ENCODE measurements around the gene PDIA5. TPM values are rescaled to one million over a fixed set of nuclear protein-coding genes. Genes with fewer than 3 reads are reported as not detected.

Gene PDIA5
- total RNA-seq, 2 experiments from 2014 or later, result 8.1 to 11.7 TPM

DNA sequence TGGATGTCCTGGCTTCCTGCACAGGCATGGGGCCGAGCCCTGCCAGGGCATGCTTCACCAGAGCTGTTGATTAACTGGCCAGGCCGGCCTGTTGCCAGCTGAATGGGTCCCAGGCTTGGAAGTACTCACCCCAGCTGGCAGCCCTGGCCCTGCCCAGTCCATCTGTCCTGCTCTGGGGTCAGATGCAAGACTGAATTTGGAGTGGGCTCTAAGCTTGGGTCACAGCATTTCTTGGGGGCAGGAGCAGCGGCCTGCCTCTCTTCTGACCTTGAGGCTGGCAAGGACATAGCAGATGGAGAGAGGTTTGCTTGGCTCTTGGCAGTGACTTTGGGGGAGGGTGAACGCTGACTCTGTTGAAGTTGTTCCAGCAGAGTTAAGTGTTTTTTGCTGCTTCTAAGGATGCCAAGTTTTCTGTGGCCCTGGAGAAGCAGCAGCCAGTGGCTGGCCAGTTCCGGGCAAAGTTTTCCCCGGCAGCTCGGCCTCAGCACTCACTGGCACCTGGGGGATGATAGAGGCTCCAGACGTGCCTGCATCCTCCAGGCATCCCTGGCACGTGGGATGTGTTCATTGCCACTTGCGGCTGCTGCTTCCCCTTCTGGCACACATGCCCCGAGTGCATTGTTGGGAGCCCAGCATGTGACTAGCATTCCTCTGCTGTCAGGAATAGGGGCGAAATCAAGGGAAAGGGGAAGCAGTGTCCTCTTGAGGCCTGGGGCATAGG, 22.9 kb downstream of the PDIA5 start:
- Histone ChIP-seq H2AFZ (ENCODE audit: low read length) (no peak overlapping the region), H3K9me2 (ENCODE audit: insufficient read depth, low read length) (no peaks in the 10 kb centered on the region), H3K27ac (ENCODE audit: low read depth, low read length, poor library complexity, severe bottlenecking) (no peak overlapping the region), H3K4me3 (ENCODE audit: low read depth, low read length, poor library complexity, severe bottlenecking) (no peak overlapping the region), H3K79me2 (ENCODE audit: insufficient read depth, low read depth, low read length) (no peaks in the 10 kb centered on the region), H3K9me3 (ENCODE audit: low read length) (no peaks in the 10 kb centered on the region), H3K4me1 (ENCODE audit: insufficient read depth, low read length, poor library complexity, severe bottlenecking) (no peaks in the 10 kb centered on the region), H3K4me2 (ENCODE audit: low read length) (no peak overlapping the region), H4K20me1 (ENCODE audit: insufficient read depth, low read length) (no peaks in the 10 kb centered on the region; the same call in 1 of the 2 replicates), H3K36me3 (ENCODE audit: insufficient read depth, low read length) (no peaks in the 10 kb centered on the region)
- POLR2A ChIA-PET, result interaction anchor here (0.6 kb wide), 1 partner anchor 1314 kb away, joined by 6 read pairs; no protein-coding TSS in a partner anchor
- intact Hi-C loops (cut with micrococcal nuclease; ENCODE audit: unreplicated experiment), result no loop called here
- CTCF ChIA-PET (ENCODE audit: unreplicated experiment), result interaction anchor here (0.6 kb wide), 1 partner anchor 1468 kb away, joined by 3 read pairs; no protein-coding TSS in a partner anchor
- no peak for TF ChIP-seq EZH2phosphoT487 (IDR thresholded peaks at IDR 0.05; ENCODE audit: borderline replicate concordance, low read depth, low read length)
- TF ChIP-seq, protein P1, sequence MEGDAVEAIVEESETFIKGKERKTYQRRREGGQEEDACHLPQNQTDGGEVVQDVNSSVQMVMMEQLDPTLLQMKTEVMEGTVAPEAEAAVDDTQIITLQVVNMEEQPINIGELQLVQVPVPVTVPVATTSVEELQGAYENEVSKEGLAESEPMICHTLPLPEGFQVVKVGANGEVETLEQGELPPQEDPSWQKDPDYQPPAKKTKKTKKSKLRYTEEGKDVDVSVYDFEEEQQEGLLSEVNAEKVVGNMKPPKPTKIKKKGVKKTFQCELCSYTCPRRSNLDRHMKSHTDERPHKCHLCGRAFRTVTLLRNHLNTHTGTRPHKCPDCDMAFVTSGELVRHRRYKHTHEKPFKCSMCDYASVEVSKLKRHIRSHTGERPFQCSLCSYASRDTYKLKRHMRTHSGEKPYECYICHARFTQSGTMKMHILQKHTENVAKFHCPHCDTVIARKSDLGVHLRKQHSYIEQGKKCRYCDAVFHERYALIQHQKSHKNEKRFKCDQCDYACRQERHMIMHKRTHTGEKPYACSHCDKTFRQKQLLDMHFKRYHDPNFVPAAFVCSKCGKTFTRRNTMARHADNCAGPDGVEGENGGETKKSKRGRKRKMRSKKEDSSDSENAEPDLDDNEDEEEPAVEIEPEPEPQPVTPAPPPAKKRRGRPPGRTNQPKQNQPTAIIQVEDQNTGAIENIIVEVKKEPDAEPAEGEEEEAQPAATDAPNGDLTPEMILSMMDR (conservative IDR thresholded peaks at IDR 0.05; ENCODE audit: low read length), result no peak
- DNase-seq (ENCODE audit: low spot score), result no peak
- BruUV-seq (replicated peaks), result no TSS peak

DNA sequence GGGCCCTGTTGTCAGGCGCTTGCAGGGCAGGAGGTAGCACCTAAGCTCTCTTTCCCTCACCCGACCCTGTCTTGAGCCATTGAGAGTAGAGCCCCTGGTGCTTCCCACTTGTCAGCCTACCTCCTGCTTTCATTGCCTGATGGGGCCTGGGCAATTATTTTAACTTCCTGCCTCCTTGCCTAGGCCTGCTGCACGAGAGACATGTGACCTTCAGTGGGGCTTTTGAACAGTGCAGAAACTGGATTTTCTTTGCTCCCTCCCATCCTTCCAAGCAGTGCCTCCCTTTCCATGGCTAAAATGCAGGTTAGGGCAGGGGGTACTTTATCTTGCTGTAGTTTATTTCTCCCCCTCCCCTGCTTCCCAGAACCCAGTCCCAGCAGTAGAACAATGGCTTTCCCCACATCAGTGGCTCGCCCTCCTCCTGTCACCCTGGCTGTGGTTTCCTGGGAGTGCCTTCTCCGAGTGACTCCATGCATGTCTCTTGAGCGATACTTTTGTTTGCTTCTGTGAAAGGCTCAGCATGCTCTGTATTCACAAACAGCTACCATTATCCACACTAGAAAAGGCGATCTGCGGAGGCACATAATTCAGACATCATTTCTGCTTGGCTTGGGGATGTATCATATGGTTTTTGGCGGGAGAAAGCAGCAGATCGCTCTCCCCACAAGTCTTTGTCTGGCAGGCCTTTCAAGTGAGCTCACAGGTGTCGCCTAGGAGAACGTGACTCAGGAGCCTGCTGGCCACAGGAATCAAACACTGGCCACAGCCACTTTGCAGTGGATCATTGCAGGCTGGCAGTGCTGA, 24.1 kb downstream of the PDIA5 start:
- H3K79me2 ChIP-seq (ENCODE audit: insufficient read depth, low read depth, low read length), result no peaks in the 10 kb centered on the region
- no peak for TF ChIP-seq EZH2phosphoT487 (IDR thresholded peaks at IDR 0.05; ENCODE audit: borderline replicate concordance, low read depth, low read length)
- TF ChIP-seq, protein P1 (conservative IDR thresholded peaks at IDR 0.05; ENCODE audit: low read length), result no peak
- no peak overlapping the region for H3K4me2 ChIP-seq (ENCODE audit: low read length)
- BruUV-seq (replicated peaks), result no TSS peak
- H3K4me3 ChIP-seq (ENCODE audit: low read depth, low read length, poor library complexity, severe bottlenecking), result no peak overlapping the region
- no peak overlapping the region for H2AFZ ChIP-seq (ENCODE audit: low read length)
- intact Hi-C loops (cut with micrococcal nuclease; ENCODE audit: unreplicated experiment), result no loop called here
- H3K4me1 ChIP-seq (ENCODE audit: insufficient read depth, low read length, poor library complexity, severe bottlenecking), result no peaks in the 10 kb centered on the region
- no peaks in the 10 kb centered on the region for H3K9me3 ChIP-seq (ENCODE audit: low read length)
- no peak for DNase-seq (ENCODE audit: low spot score)
- ChIA-PET POLR2A (interaction anchor here (0.6 kb wide), 1 partner anchor 1313 kb away, joined by 6 read pairs; no protein-coding TSS in a partner anchor), CTCF (ENCODE audit: unreplicated experiment) (interaction anchor here (0.6 kb wide), 1 partner anchor 1466 kb away, joined by 3 read pairs; no protein-coding TSS in a partner anchor)
- no peaks in the 10 kb centered on the region; the same call in 1 of the 2 replicates for H4K20me1 ChIP-seq (ENCODE audit: insufficient read depth, low read length)
- no peaks in the 10 kb centered on the region for H3K36me3 ChIP-seq (ENCODE audit: insufficient read depth, low read length)
- no peaks in the 10 kb centered on the region for H3K9me2 ChIP-seq (ENCODE audit: insufficient read depth, low read length)
- H3K27ac ChIP-seq (ENCODE audit: low read depth, low read length, poor library complexity, severe bottlenecking), result no peak overlapping the region
